Suppressor macrophage (primary cell): Measurements from ENCODE around the gene NACAD.

Source experiments
- DNase-seq, 4 experiments: peaks; one replicate each; pipeline ENCODE4 v3.0.0-alpha.2; 2020 to 2022
- total RNA-seq, 17 experiments: gene quantifications; one replicate each; lab custom pipeline; 2026; ENCODE audit warnings: mixed read lengths in 6 of 17, inconsistent platforms in 3 of 17; lab: John Stamatoyannopoulos, UW

The NACAD gene
- total RNA-seq: 0 to 1.5 (median 0) reads per million in 17 experiments

- no peak for DNase-seq
Measured at GRCh38 chr7:45088821-45089340, at the start of gene NACAD. TSS of gene NACAD (minus strand) at chr7:45088969. CDS start at chr7:45088894, 75 bp downstream.

- DNase-seq: peak; percentile 76 to 87 (median 85)
Measured at GRCh38 chr7:45136106-45137060, 47.6 kb upstream of the NACAD start.

DNA sequence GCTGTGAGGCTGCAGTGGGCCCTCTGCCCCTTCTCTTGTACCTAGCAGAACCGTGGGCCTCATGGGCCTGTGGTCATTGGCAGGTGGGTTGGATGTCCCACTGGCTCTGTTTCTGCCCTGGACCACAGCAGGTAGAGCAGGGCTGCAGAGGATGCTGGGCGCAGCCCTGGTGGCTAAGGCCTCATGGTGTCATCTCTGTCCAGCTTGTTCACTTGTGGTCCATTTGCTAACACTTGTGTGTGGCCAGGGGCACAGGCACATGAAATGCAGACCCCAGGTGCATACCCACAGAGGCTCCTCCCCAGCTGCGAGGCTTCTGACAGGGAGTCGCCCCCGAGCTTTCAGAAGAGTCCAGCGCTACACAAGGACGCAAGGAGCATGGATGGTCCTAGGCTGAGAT, 45.1 kb upstream of the NACAD start:
- DNase-seq: no peak

GRCh38 chr7:45133352-45133751, 44.6 kb upstream of the NACAD start:
- DNase-seq: no peak

GRCh38 chr7:45132708-45133320, 44.0 kb upstream of the NACAD start:
- DNase-seq: peak in 3 of 4 experiments; percentile 14 to 24 (median 23)

DNA sequence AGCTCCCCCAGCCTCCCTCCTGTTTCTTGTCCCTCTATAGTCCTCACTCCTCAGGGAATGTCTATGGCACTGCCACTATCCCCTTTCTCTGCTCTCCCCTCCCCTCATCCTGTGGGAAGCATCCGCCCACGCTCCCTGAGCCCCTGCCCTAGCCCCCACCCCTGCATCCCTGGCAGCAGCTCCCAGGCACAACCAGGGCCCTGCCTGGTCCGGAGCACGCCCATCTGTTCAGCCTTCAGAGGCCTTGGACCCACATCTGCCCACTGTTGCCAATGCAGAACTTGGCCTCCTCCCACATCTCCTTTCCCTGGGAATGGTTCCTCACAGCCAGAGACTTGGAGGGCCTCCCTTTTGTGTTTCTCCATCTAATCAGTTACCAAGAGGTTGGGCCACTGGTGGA, 43.1 kb upstream of the NACAD start:
- DNase-seq: peak in 2 of 4 experiments; percentile 20 to 33

- no peak for DNase-seq
Measured at GRCh38 chr7:45130910-45131309, 42.1 kb upstream of the NACAD start.

GRCh38 chr7:45129906-45130305, 41.1 kb upstream of the NACAD start:
- DNase-seq: no peak

DNA sequence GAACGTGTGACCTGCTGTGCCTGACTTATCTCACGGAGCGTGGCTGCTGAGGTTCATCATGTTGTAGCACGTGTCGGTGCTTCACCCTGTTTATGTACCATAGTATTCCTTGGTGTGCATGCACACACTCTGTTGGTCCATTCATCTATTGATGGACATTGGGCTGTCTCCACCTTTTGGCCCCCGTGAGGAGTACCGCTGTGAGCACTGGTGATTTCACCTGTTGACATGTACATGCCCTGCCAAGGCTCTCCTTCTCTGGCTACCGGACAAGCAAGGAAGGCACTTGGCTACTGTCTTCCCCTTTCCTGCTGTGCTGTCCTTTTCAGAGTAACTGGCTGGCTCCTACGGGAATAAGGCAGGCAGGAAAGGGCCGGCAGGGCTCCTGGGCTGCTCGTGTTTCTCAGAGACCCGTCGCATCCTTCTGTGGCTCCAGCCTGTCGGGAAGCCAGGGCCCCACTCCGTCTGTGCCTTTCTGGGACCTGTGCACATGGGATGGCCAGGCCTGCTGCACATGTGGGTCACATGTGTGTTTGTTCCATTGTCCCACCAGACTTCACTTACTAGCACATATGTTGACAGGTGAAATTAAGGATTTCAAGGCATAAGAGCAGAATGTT, 40.5 kb upstream of the NACAD start:
- no peak for DNase-seq

- no peak for DNase-seq
Measured at GRCh38 chr7:45126920-45127319, 38.2 kb upstream of the NACAD start.

DNA sequence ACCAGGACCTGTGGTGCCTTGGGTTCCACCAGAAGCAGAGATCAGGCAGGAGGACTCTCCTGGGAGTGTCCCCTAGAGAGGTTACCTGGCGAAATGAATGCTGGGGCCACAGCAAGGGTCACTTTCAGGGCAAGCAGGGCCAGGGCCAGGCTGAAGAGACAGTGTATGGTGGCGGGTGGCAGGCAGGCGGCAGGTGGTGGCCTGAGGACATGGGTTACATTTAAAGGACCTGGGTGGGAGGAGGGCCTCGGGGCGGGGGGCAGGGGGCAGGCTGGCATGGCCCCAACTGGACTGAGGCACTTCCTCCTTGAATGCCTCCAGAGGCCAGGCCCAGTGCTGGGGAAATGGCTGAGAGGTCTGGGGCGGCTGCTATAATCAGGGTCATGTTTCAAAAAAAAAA, 37.4 kb upstream of the NACAD start:
- DNase-seq: no peak

- DNase-seq: no peak
Measured at GRCh38 chr7:45125193-45125904, 36.6 kb upstream of the NACAD start.

- no peak for DNase-seq
Measured at GRCh38 chr7:45123913-45124710, 35.3 kb upstream of the NACAD start.

GRCh38 chr7:45122975-45123860, 34.4 kb upstream of the NACAD start:
- no peak for DNase-seq

- no peak for DNase-seq
Measured at GRCh38 chr7:45119550-45119949, 30.8 kb upstream of the NACAD start.

DNA sequence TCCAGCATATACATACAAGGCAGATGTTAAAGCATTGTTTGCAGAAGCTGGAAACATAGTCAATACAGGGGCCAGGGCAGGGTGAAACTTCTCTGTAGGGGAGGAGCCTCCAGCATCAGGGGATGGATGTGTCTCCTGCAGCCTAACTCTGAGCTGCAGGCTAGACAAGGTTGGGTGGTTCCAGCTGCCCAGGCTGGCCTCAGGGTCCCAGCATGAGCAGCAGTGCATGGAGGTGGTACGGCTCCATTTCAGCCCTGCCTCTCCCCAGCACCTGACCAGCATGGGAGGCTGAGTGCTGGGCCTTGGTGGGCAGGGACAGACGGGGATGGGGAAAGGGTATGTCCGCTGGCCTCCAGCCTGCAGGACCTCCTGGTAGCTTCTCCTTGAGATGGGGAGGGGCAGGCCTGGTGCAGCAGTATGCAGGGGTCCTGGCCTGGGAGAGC, 30.1 kb upstream of the NACAD start:
- no peak for DNase-seq

- no peak for DNase-seq
Measured at GRCh38 chr7:45118292-45118691, 29.5 kb upstream of the NACAD start.

DNA sequence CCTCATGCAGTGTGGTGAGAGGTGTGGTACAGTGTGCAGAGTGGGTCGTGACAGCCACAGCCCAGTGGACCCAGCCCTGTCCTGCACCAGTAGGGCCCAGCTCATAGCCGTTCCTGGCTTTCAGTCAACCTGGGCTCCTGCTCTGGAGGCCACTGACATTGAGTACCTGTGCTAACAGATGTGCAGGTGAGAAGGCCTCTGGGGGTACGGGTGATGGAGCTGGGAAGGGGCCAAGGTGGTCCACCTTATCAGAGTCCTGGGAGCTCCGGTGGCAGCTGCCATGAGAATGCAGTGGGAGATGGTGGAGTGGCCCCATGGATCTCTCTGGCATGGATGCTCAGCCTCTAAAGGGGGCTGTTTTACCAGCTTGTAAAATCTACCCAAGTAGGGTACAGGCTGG, 28.8 kb upstream of the NACAD start:
- DNase-seq: no peak

- DNase-seq: no peak
Measured at GRCh38 chr7:45116048-45116447, 27.3 kb upstream of the NACAD start.

DNA sequence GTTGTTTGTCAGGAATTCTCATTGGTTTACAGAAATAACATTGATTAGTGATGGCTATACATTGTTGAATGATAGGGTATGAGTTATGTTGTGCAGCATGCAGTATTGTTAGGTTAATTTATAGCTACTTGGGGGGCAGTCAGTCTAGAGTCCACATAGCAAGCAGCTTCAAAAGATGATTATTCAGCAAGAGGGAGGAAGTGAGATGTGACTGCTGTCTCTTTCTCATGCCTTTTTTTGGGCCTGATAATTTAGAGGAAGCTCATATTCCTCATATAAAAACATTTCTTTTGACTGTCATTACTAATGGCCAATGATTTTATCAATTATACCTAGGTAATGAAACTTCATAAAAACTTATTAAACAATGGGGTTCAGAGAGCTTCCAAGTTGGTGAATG, 26.2 kb upstream of the NACAD start:
- peak in 3 of 4 experiments; percentile 32 to 61 (median 47) for DNase-seq
